Gastrocnemius medialis (tissue), 4 donors: ENCODE measurements around the gene GPRIN2. TPM values are rescaled to one million over a fixed set of nuclear protein-coding genes. Genes with fewer than 3 reads are reported as not detected.
A peak's percentile ranks its signal among the peaks of the same experiment; 100 is the strongest.

Source experiments
- ATAC-seq, 2 donors: fragments of 150-250 bp; one replicate each; pipeline ENCODE4 v1.9.1; 2016
- DNase-seq, 2 donors: peaks; one replicate each; pipeline ENCODE4 v3.0.0-alpha.2; 2019
- H3K27ac ChIP-seq, 4 donors: fragments of 200-600 bp; sonication (generic); 1 replicate in 1 of 4; 2 replicates in 3 of 4; pipeline ENCODE4 v1.5.1; 2016 to 2018; ENCODE audit warnings: mild to moderate bottlenecking in 2 of 4, moderate library complexity in 1 of 4
- H3K27me3 ChIP-seq, 3 donors: fragments of 200-600 bp; sonication (generic) in 2 of 3; 1 replicate in 1 of 3; 2 replicates in 2 of 3; pipeline versions ENCODE4 v1.5.1 to v1.6.0; 2016 to 2019; ENCODE audit warnings: mild to moderate bottlenecking in 1 of 3, moderate library complexity in 1 of 3
- H3K36me3 ChIP-seq, 2 donors: fragments of 200-600 bp; sonication (generic) in 1 of 2; one replicate each; pipeline ENCODE4 v1.5.1; 2017 to 2018
- H3K4me1 ChIP-seq, 2 donors: fragments of 200-600 bp; sonication (generic) in 1 of 2; one replicate each; pipeline ENCODE4 v1.5.1; 2016 to 2017; ENCODE audit warnings: mild to moderate bottlenecking in 2 of 2
- H3K4me3 ChIP-seq, 4 donors: fragments of 200-600 bp; sonication (generic) in 3 of 4; 1 replicate in 1 of 4; 2 replicates in 3 of 4; pipeline ENCODE4 v1.5.1; 2016 to 2019; ENCODE audit warnings: mild to moderate bottlenecking in 2 of 4
- H3K9me3 ChIP-seq, 3 donors: fragments of 200-600 bp; sonication (generic) in 2 of 3; 1 replicate in 1 of 3; 2 replicates in 2 of 3; pipeline ENCODE4 v1.5.1; 2016 to 2019
- CTCF ChIP-seq, 5 experiments: fragments of 450-650 bp in 3 of 5; fragments of 200-600 bp in 2 of 5; sonication (generic) in 2 of 5; IDR thresholded peaks in 4 of 5; conservative IDR thresholded peaks in 1 of 5; 1 replicate in 4 of 5; 2 replicates in 1 of 5; pipeline ENCODE4 v1.5.1; 2016 to 2019; ENCODE audit warnings: antibody characterized with exemption in 5 of 5, mild to moderate bottlenecking in 3 of 5, moderate library complexity in 3 of 5
- POLR2A ChIP-seq, 2 donors: fragments of 450-650 bp; IDR thresholded peaks; one replicate each; pipeline ENCODE4 v1.6.1; 2017; ENCODE audit warnings: antibody characterized with exemption in 2 of 2, mild to moderate bottlenecking in 2 of 2, moderate library complexity in 2 of 2
- in situ Hi-C, 4 donors: fragments of 200-750 bp; cut with MboI; loops; one replicate each; pipeline versions ENCODE4 v1.15.0 to v1.8.0; 2017; ENCODE audit warnings: low sequenced_read_pairs in 4 of 4
- intact Hi-C: fragments of 100-400 bp; cut with DNase I; formaldehyde crosslinking; loops from one replicate; pipeline ENCODE4 v1.15.1; 2023; ENCODE audit warnings: low total_unique reads
- total RNA-seq, 4 donors: library from RNA; depleted of rRNA; stranded (reverse); fragments of >200 nt; gene quantifications; one replicate each; pipeline versions ENCODE4 v1.1.0 to v1.2.3, GENCODE V29; 2016

The GPRIN2 gene
- total RNA-seq, 4 donors from 2014 or later = not detected

- no peaks in the 10 kb centered on the region for H3K36me3 ChIP-seq
- no peak for ATAC-seq
- TF ChIP-seq CTCF (IDR thresholded peaks at IDR 0.05 in 4 of 5, conservative IDR thresholded peaks at IDR 0.05 in 1 of 5) (no peak), POLR2A (IDR thresholded peaks at IDR 0.05) (no peak)
- peaks cover 37 to 61% (median 54%) of the 10 kb centered on the region in 3 donors for H3K27me3 ChIP-seq
- DNase-seq = no peak
- peaks cover 0 to 3% of the 10 kb centered on the region in 2 donors for H3K4me1 ChIP-seq
- intact Hi-C loops (no loop called here), in situ Hi-C loops (no loop called here)
- H3K4me3 ChIP-seq = no peak overlapping the region
- H3K9me3 ChIP-seq = no peaks in the 10 kb centered on the region
- H3K27ac ChIP-seq = no peak overlapping the region
Observed at GRCh38 chr10:46555366-46555712, 1.1 kb downstream of the GPRIN2 start.

GRCh38 chr10:46554166-46554781 lies 2.2 kb downstream of the GPRIN2 start:
- H3K4me1 ChIP-seq = peaks cover 0 to 3% of the 10 kb centered on the region in 2 donors
- H3K27me3 ChIP-seq = peaks cover 37 to 53% (median 50%) of the 10 kb centered on the region in 3 donors
- TF ChIP-seq POLR2A (IDR thresholded peaks at IDR 0.05) = no peak
- TF ChIP-seq CTCF (IDR thresholded peaks at IDR 0.05 in 4 of 5, conservative IDR thresholded peaks at IDR 0.05 in 1 of 5) = no peak
- no peaks in the 10 kb centered on the region for H3K36me3 ChIP-seq
- no peak overlapping the region for H3K27ac ChIP-seq
- no peak overlapping the region for H3K4me3 ChIP-seq
- intact Hi-C loops (no loop called here), in situ Hi-C loops (no loop called here)
- ATAC-seq = no peak
- no peak for DNase-seq
- H3K9me3 ChIP-seq = no peaks in the 10 kb centered on the region

GRCh38 chr10:46553238-46554049 lies 3.0 kb downstream of the GPRIN2 start:
- in situ Hi-C loops = no loop called here
- H3K27me3 ChIP-seq = peaks cover 32 to 49% (median 45%) of the 10 kb centered on the region in 3 donors
- no peak overlapping the region for H3K4me3 ChIP-seq
- TF ChIP-seq POLR2A (IDR thresholded peaks at IDR 0.05) = no peak
- TF ChIP-seq CTCF (IDR thresholded peaks at IDR 0.05 in 4 of 5, conservative IDR thresholded peaks at IDR 0.05 in 1 of 5) = no peak
- intact Hi-C loops = no loop called here
- ATAC-seq (no peak), DNase-seq (peak in 1 of 2 donors; percentile 10)
- no peaks in the 10 kb centered on the region for H3K9me3 ChIP-seq
- H3K36me3 ChIP-seq = no peaks in the 10 kb centered on the region
- H3K4me1 ChIP-seq = peaks cover 0 to 3% of the 10 kb centered on the region in 2 donors
- H3K27ac ChIP-seq = no peak overlapping the region

GRCh38 chr10:46552526-46553237 lies 3.8 kb downstream of the GPRIN2 start:
- Histone ChIP-seq H3K9me3 (no peaks in the 10 kb centered on the region), H3K36me3 (no peaks in the 10 kb centered on the region), H3K4me3 (no peak overlapping the region), H3K27ac (no peak overlapping the region), H3K4me1 (peaks cover 0 to 3% of the 10 kb centered on the region in 2 donors), H3K27me3 (peaks cover 24 to 41% (median 37%) of the 10 kb centered on the region in 3 donors)
- intact Hi-C loops (no loop called here), in situ Hi-C loops (no loop called here)
- DNase-seq (peak in 1 of 2 donors; percentile 3), ATAC-seq (no peak)
- no peak for TF ChIP-seq CTCF (IDR thresholded peaks at IDR 0.05 in 4 of 5, conservative IDR thresholded peaks at IDR 0.05 in 1 of 5)
